H1 (cell line): Measurements from ENCODE around the gene TBCEL. TPM values are rescaled to one million over a fixed set of nuclear protein-coding genes. Genes with fewer than 3 reads are reported as not detected.

ENCODE experiments used
- CTCF ChIA-PET: fragments of 300-600 bp; sonication (Branson Sonifier 250); formaldehyde crosslinking; loops from one replicate; lab custom pipeline; 2021; ENCODE audit not compliant: partially characterized antibody; lab: Charles Lee
- POLR2A ChIA-PET: fragments of 300-600 bp; sonication (Branson Sonifier 250); formaldehyde crosslinking; loops from one replicate; lab custom pipeline; 2021; ENCODE audit warnings: inconsistent platforms; ENCODE audit not compliant: partially characterized antibody; lab: Charles Lee
- DNase-seq, 2 experiments: peaks; one replicate each; pipeline versions ENCODE4 v3.0.0 to v3.0.0-alpha.2; 2010 to 2022; ENCODE audit warnings: low spot score in 2 of 2, low read depth in 1 of 2, mixed read lengths in 1 of 2
- FAIRE-seq: peaks from 2 replicates; lab custom pipeline; 2011; peaks lifted over from hg19 to GRCh38; lab: Jason Lieb, UNC
- H2AFZ ChIP-seq: 2 replicates; pipeline ENCODE4 v1.8.1; 2012; ENCODE audit warnings: low read length, inconsistent platforms
- H2AK5ac ChIP-seq: 2 replicates; pipeline ENCODE4 v1.6.1; 2013; ENCODE audit warnings: low read depth, low read length
- H2BK120ac ChIP-seq: replicated peaks from 2 replicates; pipeline ENCODE3; 2013; ENCODE audit warnings: low read depth, low read length, inconsistent platforms
- H2BK12ac ChIP-seq: 2 replicates; pipeline ENCODE4 v1.6.1; 2013; ENCODE audit warnings: low read depth, low read length
- H2BK15ac ChIP-seq: 2 replicates; pipeline ENCODE4 v1.6.1; 2013; ENCODE audit warnings: low read length
- H2BK20ac ChIP-seq: 2 replicates; pipeline ENCODE4 v1.6.1; 2013; ENCODE audit warnings: low read length
- H2BK5ac ChIP-seq: 2 replicates; pipeline ENCODE4 v1.6.1; 2013; ENCODE audit warnings: low read depth, low read length
- H3K14ac ChIP-seq: 2 replicates; pipeline ENCODE4 v1.6.1; 2013; ENCODE audit warnings: inconsistent platforms; ENCODE audit not compliant: insufficient read length
- H3K18ac ChIP-seq: 2 replicates; pipeline ENCODE4 v1.6.1; 2013; ENCODE audit warnings: low read length; ENCODE audit errors: extremely low read depth
- H3K23ac ChIP-seq: 2 replicates; pipeline ENCODE4 v1.6.1; 2013; ENCODE audit warnings: inconsistent platforms; ENCODE audit not compliant: insufficient read length
- H3K23me2 ChIP-seq: 2 replicates; pipeline ENCODE4 v1.6.1; 2013; ENCODE audit warnings: low read depth, low read length
- H3K27ac ChIP-seq: 2 replicates; pipeline ENCODE4 v1.6.1; 2011; ENCODE audit warnings: low read depth, low read length, inconsistent platforms
- H3K27me3 ChIP-seq, 4 experiments: replicated peaks in 1 of 4; 1 replicate in 1 of 4; 2 replicates in 3 of 4; pipeline versions ENCODE4 v1.6.1 to v1.8.1; 2011 to 2013; ENCODE audit warnings: low read length in 3 of 4, mild to moderate bottlenecking in 3 of 4, inconsistent platforms in 2 of 4, mixed read lengths in 2 of 4, moderate library complexity in 1 of 4; ENCODE audit not compliant: control insufficient read depth in 3 of 4, insufficient read depth in 3 of 4; ENCODE audit errors: extremely low read depth in 1 of 4
- H3K36me3 ChIP-seq, 4 experiments: 2 replicates each; pipeline versions ENCODE4 v1.6.1 to v1.8.1; 2011 to 2013; ENCODE audit warnings: mild to moderate bottlenecking in 4 of 4, low read length in 3 of 4, moderate library complexity in 2 of 4, control low read depth in 1 of 4, inconsistent platforms in 1 of 4; ENCODE audit not compliant: insufficient read depth in 4 of 4, control insufficient read depth in 2 of 4
- H3K4ac ChIP-seq: replicated peaks from 2 replicates; pipeline ENCODE3; 2013; ENCODE audit warnings: low read length, low read depth, mixed read lengths, inconsistent platforms; ENCODE audit not compliant: insufficient read length
- H3K4me1 ChIP-seq, 4 experiments: replicated peaks in 1 of 4; 1 replicate in 1 of 4; 2 replicates in 3 of 4; pipeline versions ENCODE4 v1.6.1 to v1.8.1; 2011 to 2013; ENCODE audit warnings: low read length in 3 of 4, inconsistent platforms in 2 of 4, mixed read lengths in 1 of 4; ENCODE audit not compliant: insufficient read depth in 4 of 4, control insufficient read depth in 3 of 4
- H3K4me2 ChIP-seq, 2 experiments: 2 replicates each; pipeline versions ENCODE4 v1.6.1 to v1.8.1; 2011 to 2013; ENCODE audit warnings: low read depth in 2 of 2, low read length in 2 of 2, control low read depth in 1 of 2, inconsistent platforms in 1 of 2, mild to moderate bottlenecking in 1 of 2; ENCODE audit not compliant: insufficient read depth in 1 of 2
- H3K4me3 ChIP-seq, 4 experiments: fragments of 200-600, 300-600 bp in 1 of 4; sonication (generic), shearing (Covaris generic), sonication (Bioruptor Twin) in 1 of 4; 2 replicates each; pipeline versions ENCODE4 v1.5.1 to v1.8.1; 2011 to 2016; ENCODE audit warnings: low read length in 4 of 4, low read depth in 3 of 4, control low read depth in 2 of 4, inconsistent platforms in 2 of 4, mild to moderate bottlenecking in 2 of 4, mixed read lengths in 1 of 4, moderate library complexity in 1 of 4; ENCODE audit not compliant: insufficient read depth in 2 of 4; ENCODE audit errors: extremely low read depth in 1 of 4
- H3K56ac ChIP-seq: replicated peaks from 2 replicates; pipeline ENCODE3; 2013; ENCODE audit warnings: low read depth, mild to moderate bottlenecking, mixed read lengths, low read length, inconsistent platforms; ENCODE audit not compliant: insufficient read length
- H3K79me1 ChIP-seq: 2 replicates; pipeline ENCODE4 v1.6.1; 2013; ENCODE audit warnings: low read depth, low read length, control low read depth
- H3K79me2 ChIP-seq, 2 experiments: 2 replicates each; pipeline versions ENCODE4 v1.6.1 to v1.8.1; 2012 to 2013; ENCODE audit warnings: low read length in 2 of 2, mild to moderate bottlenecking in 2 of 2, inconsistent platforms in 1 of 2; ENCODE audit not compliant: insufficient read depth in 2 of 2, control insufficient read depth in 1 of 2
- H3K9ac ChIP-seq, 4 experiments: replicated peaks in 1 of 4; 1 replicate in 1 of 4; 2 replicates in 3 of 4; pipeline versions ENCODE4 v1.6.1 to v1.8.1; 2011 to 2013; ENCODE audit warnings: low read depth in 3 of 4, low read length in 3 of 4, control low read depth in 2 of 4, mild to moderate bottlenecking in 2 of 4, moderate library complexity in 2 of 4, inconsistent platforms in 1 of 4; ENCODE audit errors: extremely low read depth in 1 of 4
- H3K9me3 ChIP-seq, 2 experiments: 2 replicates each; pipeline versions ENCODE4 v1.6.1 to v1.8.1; 2012 to 2013; ENCODE audit warnings: mild to moderate bottlenecking in 2 of 2, moderate library complexity in 2 of 2, control low read depth in 1 of 2, inconsistent platforms in 1 of 2, low read depth in 1 of 2, low read length in 1 of 2, mixed read lengths in 1 of 2; ENCODE audit not compliant: insufficient read depth in 2 of 2
- H4K20me1 ChIP-seq, 2 experiments: replicated peaks in 1 of 2; 2 replicates each; pipeline versions ENCODE3 to v1.8.1; 2011 to 2013; ENCODE audit warnings: inconsistent platforms in 2 of 2, low read length in 2 of 2, mild to moderate bottlenecking in 1 of 2; ENCODE audit not compliant: insufficient read depth in 2 of 2, control insufficient read depth in 1 of 2
- H4K5ac ChIP-seq: 2 replicates; pipeline ENCODE4 v1.6.1; 2013; ENCODE audit warnings: low read length, low read depth, mixed read lengths, inconsistent platforms; ENCODE audit not compliant: insufficient read length
- H4K8ac ChIP-seq: 2 replicates; pipeline ENCODE4 v1.8.0; 2013; ENCODE audit warnings: mild to moderate bottlenecking, moderate library complexity, low read length, inconsistent platforms; ENCODE audit not compliant: insufficient read depth; ENCODE audit errors: extremely low read depth
- H4K91ac ChIP-seq: replicated peaks from 2 replicates; pipeline ENCODE3; 2013; ENCODE audit warnings: low read length, mixed read lengths, inconsistent platforms; ENCODE audit not compliant: insufficient read length
- ASH2L ChIP-seq: fragments of 200-600, 300-600 bp; sonication (generic); IDR thresholded peaks from one replicate; pipeline ENCODE4 v1.7.1; 2017; ENCODE audit warnings: low read length
- CREB1 ChIP-seq: IDR thresholded peaks from 2 replicates; pipeline ENCODE4 v1.6.1; 2012; ENCODE audit warnings: inconsistent platforms
- CTBP2 ChIP-seq: IDR thresholded peaks from 2 replicates; pipeline ENCODE4 v1.7.0; 2011; ENCODE audit warnings: borderline replicate concordance, mild to moderate bottlenecking, moderate library complexity, mixed read lengths, low read length; ENCODE audit not compliant: insufficient read depth, insufficient read length
- CTCF ChIP-seq, 3 experiments: IDR thresholded peaks; 1 replicate in 2 of 3; 2 replicates in 1 of 3; pipeline versions ENCODE4 v1.5.1 to v1.6.1; 2011; ENCODE audit warnings: low read length in 3 of 3, mild to moderate bottlenecking in 3 of 3, inconsistent platforms in 2 of 3, low read depth in 1 of 3, moderate library complexity in 1 of 3; ENCODE audit not compliant: insufficient read depth in 1 of 3; ENCODE audit errors: control extremely low read depth in 1 of 3
- GABPA ChIP-seq: IDR thresholded peaks from 2 replicates; pipeline ENCODE4 v1.6.1; 2011; ENCODE audit warnings: mild to moderate bottlenecking, low read length, moderate library complexity, borderline replicate concordance; ENCODE audit not compliant: insufficient read depth
- KDM4A ChIP-seq: IDR thresholded peaks from one replicate; pipeline ENCODE4 v1.7.1; 2012; ENCODE audit warnings: low read depth, mild to moderate bottlenecking, moderate library complexity, low read length, inconsistent platforms; ENCODE audit not compliant: severe bottlenecking
- NRF1 ChIP-seq: IDR thresholded peaks from 2 replicates; pipeline ENCODE4 v1.6.1; 2011; ENCODE audit warnings: mild to moderate bottlenecking, low read depth, low read length, improper control_type of control experiment
- POLR2A ChIP-seq, 2 experiments: IDR thresholded peaks; 1 replicate in 1 of 2; 2 replicates in 1 of 2; pipeline ENCODE4 v1.6.1; 2011; ENCODE audit warnings: low read depth in 2 of 2, low read length in 2 of 2, mild to moderate bottlenecking in 2 of 2; ENCODE audit errors: control extremely low read depth in 1 of 2
- POU5F1 ChIP-seq: IDR thresholded peaks from 2 replicates; pipeline ENCODE4 v1.6.1; 2011; ENCODE audit warnings: low read depth, mild to moderate bottlenecking, low read length, moderate library complexity
- SP2 ChIP-seq: IDR thresholded peaks from 2 replicates; pipeline ENCODE4 v1.6.1; 2012; ENCODE audit warnings: mild to moderate bottlenecking, low read length, inconsistent platforms
- TCF12 ChIP-seq: IDR thresholded peaks from 2 replicates; pipeline ENCODE4 v1.6.1; 2011; ENCODE audit warnings: low read depth, mild to moderate bottlenecking, low read length
- TEAD4 ChIP-seq: IDR thresholded peaks from 2 replicates; pipeline ENCODE4 v1.6.1; 2012; ENCODE audit warnings: low read depth, low read length, inconsistent platforms, mixed read lengths
- WGBS, 2 experiments: shearing (Covaris generic) in 1 of 2; methylation state at CpG; one replicate each; pipeline versions ENCODE4 v1.1.6 to v1.1.7; 2013 to 2015; ENCODE audit warnings: low lambda C conversion rate in 2 of 2, mixed read lengths in 2 of 2, inconsistent platforms in 1 of 2, low coverage in 1 of 2, missing lambda C conversion rate in 1 of 2; ENCODE audit not compliant: insufficient replicate concordance in 2 of 2, insufficient coverage in 1 of 2, insufficient read length in 1 of 2; ENCODE audit errors: extremely low coverage in 1 of 2, missing lambda C conversion rate in 1 of 2; 5-methylcytosine and 5-hydroxymethylcytosine counted together
- polyA plus RNA-seq, 7 experiments: library from polyadenylated mRNA; depleted of rRNA in 3 of 7; stranded (reverse) in 5 of 7; unstranded in 2 of 7; fragments of >200 nt in 5 of 7; fragments of 200-250 nt in 2 of 7; gene quantifications; 1 replicate in 5 of 7; 2 replicates in 1 of 7; 4 replicates in 1 of 7; pipeline versions ENCODE4 v1.2.1 to v1.2.3, GENCODE V29; 2011 to 2013; ENCODE audit warnings: missing spikeins in 2 of 7, mixed read lengths in 2 of 7
- total RNA-seq: library from RNA; stranded (reverse); fragmentation: NEBNext Ultra II Directional; extraction: Animal tissue kit (Norgen Biotek cat#: 25700); gene quantifications from 2 replicates; pipeline ENCODE4 v1.2.1, GENCODE V29; 2021

The TBCEL gene
- total and polyA plus RNA-seq, 2 of the 8 experiments (the other 6 are each of a cell fraction or from before 2014, with no cell fraction given), result 3.9 to 16.0 TPM

DNA sequence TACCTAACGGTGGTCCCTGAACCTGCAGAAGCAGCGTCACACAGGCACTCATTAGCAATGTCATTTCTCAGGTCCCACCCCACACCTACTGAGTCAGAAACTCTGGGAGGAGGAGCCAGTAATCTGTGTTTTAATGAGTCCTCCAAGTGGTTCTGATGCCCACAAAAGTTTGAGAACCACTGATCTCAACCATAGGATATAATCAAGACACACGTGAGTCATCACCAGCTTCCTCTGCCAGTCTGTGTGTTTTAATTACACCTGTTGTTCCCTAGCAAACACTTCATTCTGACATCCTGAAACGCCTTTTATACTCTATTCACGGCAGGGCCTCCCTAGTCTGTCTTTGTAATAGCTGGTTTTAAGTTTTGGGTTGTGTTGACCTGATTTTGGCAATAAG lies 82.9 kb downstream of the TBCEL start:
- no peak overlapping the region for H4K5ac ChIP-seq
- no peak overlapping the region for H2BK12ac ChIP-seq
- H3K4me2 ChIP-seq, result no peak overlapping the region
- H4K20me1 ChIP-seq, result peaks cover 0 to 5% of the 10 kb centered on the region in 2 experiments
- H3K36me3 ChIP-seq, result no peaks in the 10 kb centered on the region
- no peaks in the 10 kb centered on the region for H3K9me3 ChIP-seq
- no peak overlapping the region for H3K27ac ChIP-seq
- H3K23ac ChIP-seq, result no peak overlapping the region
- DNase-seq, result no peak
- H2AK5ac ChIP-seq, result no peak overlapping the region
- H4K91ac ChIP-seq, result no peak overlapping the region
- H3K56ac ChIP-seq, result no peak overlapping the region
- no peak overlapping the region for H2BK20ac ChIP-seq
- FAIRE-seq, result no peak
- no peak overlapping the region for H3K14ac ChIP-seq
- H3K18ac ChIP-seq, result no peak overlapping the region
- peaks cover 7% of the 10 kb centered on the region; the same call in 1 of the 2 replicates for H3K23me2 ChIP-seq
- no peak overlapping the region for H2BK15ac ChIP-seq
- no peak overlapping the region for H2BK5ac ChIP-seq
- H4K8ac ChIP-seq, result no peak overlapping the region
- H3K4me3 ChIP-seq, result no peak overlapping the region
- H3K9ac ChIP-seq, result no peak overlapping the region
- no peaks in the 10 kb centered on the region for H3K79me2 ChIP-seq
- ChIA-PET POLR2A (no interaction called here), CTCF (interaction anchor here (0.7 to 4.6 kb wide), 6 partner anchors 13 to 172 kb away, joined by 3 to 36 read pairs (median 9); no protein-coding TSS in a partner anchor)
- no peaks in the 10 kb centered on the region for H3K79me1 ChIP-seq
- no peak overlapping the region for H2BK120ac ChIP-seq
- H3K27me3 ChIP-seq, result no peaks in the 10 kb centered on the region
- no peak overlapping the region for H2AFZ ChIP-seq
- 89% methylated on average over 5 of the region's 5 CpGs; no CpG with 5 or more reads in 1 of the 2 experiments for WGBS, 2 experiments
- H3K4me1 ChIP-seq, result no peaks in the 10 kb centered on the region; a peak in 1 of 7 replicates
- H3K4ac ChIP-seq, result no peak overlapping the region
- TF ChIP-seq KDM4A (no peak), POLR2A (IDR thresholded peaks at IDR 0.05; ENCODE audit: control extremely low read depth in 1 of 2, low read depth in 2 of 2, low read length in 2 of 2) (no peak), ASH2L (no peak), GABPA (no peak), TCF12 (no peak), TEAD4 (no peak), NRF1 (no peak), POU5F1 (no peak), CREB1 (no peak), CTBP2 (no peak), SP2 (no peak), CTCF (IDR thresholded peaks at IDR 0.05; ENCODE audit: control extremely low read depth in 1 of 3, insufficient read depth in 1 of 3, low read depth in 1 of 3, low read length in 3 of 3) (no peak)
